ENCODE results near the gene PHF1. TPM values are rescaled to one million over a fixed set of nuclear protein-coding genes. Genes with fewer than 3 reads are reported as not detected.
A peak's percentile ranks its signal among the peaks of the same experiment; 100 is the strongest.

Gene PHF1
- total RNA-seq, 1 donor from 2014 or later = 13.2 TPM

GRCh38 chr6:33411632-33412005 is 805 bp downstream of the PHF1 start:
- Histone ChIP-seq H3K36me3 (ENCODE audit: control insufficient read depth, insufficient read depth, low read length) (peaks cover 5% of the 10 kb centered on the region), H3K4me3 (ENCODE audit: low read depth, low read length) (peak overlapping the region; percentile 57), H3K27me3 (ENCODE audit: control insufficient read depth, insufficient read depth, low read length) (no peaks in the 10 kb centered on the region)
- TF ChIP-seq CTCF (IDR thresholded peaks at IDR 0.05; ENCODE audit: insufficient read depth, low read length, severe bottlenecking) = no peak
- DNase-seq (ENCODE audit: low read depth) (no peak), FAIRE-seq (no peak)

- no peak for DNase-seq (ENCODE audit: low read depth)
- H3K36me3 ChIP-seq (ENCODE audit: control insufficient read depth, insufficient read depth, low read length) = peaks cover 5% of the 10 kb centered on the region
Measured at GRCh38 chr6:33412140-33413009, 1.6 kb downstream of the PHF1 start.

GRCh38 chr6:33413241-33414120 is 2.7 kb downstream of the PHF1 start:
- Histone ChIP-seq H3K4me3 (ENCODE audit: low read depth, low read length) (no peak overlapping the region), H3K36me3 (ENCODE audit: control insufficient read depth, insufficient read depth, low read length) (peaks cover 5% of the 10 kb centered on the region), H3K27me3 (ENCODE audit: control insufficient read depth, insufficient read depth, low read length) (no peaks in the 10 kb centered on the region)
- no peak for TF ChIP-seq CTCF (IDR thresholded peaks at IDR 0.05; ENCODE audit: insufficient read depth, low read length, severe bottlenecking)
- DNase-seq (ENCODE audit: low read depth) (no peak), FAIRE-seq (no peak)

More at GRCh38 chr6:33412140-33413009, 1.6 kb downstream of the PHF1 start:
- TF ChIP-seq CTCF (IDR thresholded peaks at IDR 0.05; ENCODE audit: insufficient read depth, low read length, severe bottlenecking) = no peak
- no peaks in the 10 kb centered on the region for H3K27me3 ChIP-seq (ENCODE audit: control insufficient read depth, insufficient read depth, low read length)
- FAIRE-seq = no peak
- H3K4me3 ChIP-seq (ENCODE audit: low read depth, low read length) = no peak overlapping the region

GRCh38 chr6:33414592-33415271 is 3.9 kb downstream of the PHF1 start:
- no peak for DNase-seq (ENCODE audit: low read depth)
- Histone ChIP-seq H3K27me3 (ENCODE audit: control insufficient read depth, insufficient read depth, low read length) (no peaks in the 10 kb centered on the region), H3K4me3 (ENCODE audit: low read depth, low read length) (no peak overlapping the region), H3K36me3 (ENCODE audit: control insufficient read depth, insufficient read depth, low read length) (peaks cover 5% of the 10 kb centered on the region)
- peak; percentile 45 for TF ChIP-seq CTCF (IDR thresholded peaks at IDR 0.05; ENCODE audit: insufficient read depth, low read length, severe bottlenecking)
- no peak for FAIRE-seq

GRCh38 chr6:33415831-33416230 is 5.0 kb downstream of the PHF1 start:
- DNase-seq (ENCODE audit: low read depth) = no peak
- no peak for TF ChIP-seq CTCF (IDR thresholded peaks at IDR 0.05; ENCODE audit: insufficient read depth, low read length, severe bottlenecking)
- Histone ChIP-seq H3K27me3 (ENCODE audit: control insufficient read depth, insufficient read depth, low read length) (no peaks in the 10 kb centered on the region), H3K4me3 (ENCODE audit: low read depth, low read length) (no peak overlapping the region), H3K36me3 (ENCODE audit: control insufficient read depth, insufficient read depth, low read length) (peaks cover 5% of the 10 kb centered on the region)
- FAIRE-seq = no peak
